Measurements from ENCODE around the gene SCNN1A. TPM values are rescaled to one million over a fixed set of nuclear protein-coding genes. Genes with fewer than 3 reads are reported as not detected.

Gene SCNN1A
- total RNA-seq, 1 experiment from 2014 or later, result 111 TPM

DNA sequence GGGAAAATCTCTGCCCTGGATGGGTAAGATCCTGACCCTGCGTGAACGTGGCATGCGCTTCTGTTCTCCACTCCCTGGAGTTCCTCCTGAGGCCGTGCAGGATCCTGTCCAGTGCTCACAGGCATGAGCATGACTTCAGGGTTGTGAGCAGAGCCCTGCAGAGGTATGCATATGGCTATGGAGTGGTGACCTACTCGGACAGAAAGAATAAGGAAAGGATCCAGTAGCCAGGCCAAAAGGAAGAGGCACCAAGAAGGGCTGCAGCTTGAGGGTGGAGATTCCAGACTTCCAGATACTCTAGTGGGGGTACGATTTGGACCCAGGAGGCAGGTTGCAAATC is 48.6 kb upstream of the SCNN1A start:
- no peak overlapping the region for H3K4me2 ChIP-seq (ENCODE audit: insufficient read depth, insufficient read length, low read length)
- no peak overlapping the region for H3K4me3 Mint-ChIP-seq
- no CpG with 5 or more reads among the region's 6 CpGs for WGBS (ENCODE audit: extremely low coverage, insufficient read length, low lambda C conversion rate)

More for the DNA sequence above, 48.6 kb upstream of the SCNN1A start:
- Histone ChIP-seq H2AFZ (ENCODE audit: low read length) (no peak overlapping the region), H3K79me2 (ENCODE audit: insufficient read depth, low read length) (no peaks in the 10 kb centered on the region), H3K4me1 (ENCODE audit: insufficient read depth, low read length) (no peaks in the 10 kb centered on the region), H2AK5ac (ENCODE audit: insufficient read length, low read length) (no peak overlapping the region), H4K91ac (ENCODE audit: insufficient read length, low read depth, low read length) (no peak overlapping the region), H3K14ac (ENCODE audit: insufficient read depth, low read length) (no peak overlapping the region), H3K9me3 (ENCODE audit: control insufficient read depth, low read depth, low read length) (no peaks in the 10 kb centered on the region), H4K5ac (ENCODE audit: insufficient read length, low read depth, low read length) (no peak overlapping the region), H2BK15ac (ENCODE audit: low read depth, low read length) (no peak overlapping the region), H2BK20ac (ENCODE audit: low read depth, low read length, poor library complexity, severe bottlenecking) (no peak overlapping the region), H3K18ac (ENCODE audit: insufficient read length, low read depth, low read length) (no peak overlapping the region), H3K79me1 (ENCODE audit: insufficient read depth, low read depth, low read length, poor library complexity, severe bottlenecking) (no peaks in the 10 kb centered on the region), H4K8ac (replicated peaks; ENCODE audit: insufficient read length, low read depth, low read length) (no peak overlapping the region), H3K56ac (ENCODE audit: insufficient read length, low read depth, low read length) (no peak overlapping the region), H3K27me3 (ENCODE audit: insufficient read depth, low read length) (no peaks in the 10 kb centered on the region), H2BK12ac (ENCODE audit: insufficient read length, low read depth, low read length) (no peak overlapping the region), H3K23me2 (ENCODE audit: insufficient read length, low read depth, low read length, poor library complexity, severe bottlenecking) (no peaks in the 10 kb centered on the region), H2BK120ac (ENCODE audit: low read depth, low read length, poor library complexity, severe bottlenecking) (no peak overlapping the region), H3K4ac (ENCODE audit: low read depth, low read length) (no peak overlapping the region), H3K23ac (ENCODE audit: insufficient read length, low read depth, low read length) (no peak overlapping the region), H3K27ac (ENCODE audit: insufficient read length, low read depth, low read length) (no peak overlapping the region), H4K20me1 (ENCODE audit: control insufficient read depth, insufficient read depth, insufficient read length) (no peaks in the 10 kb centered on the region), H3T11ph (ENCODE audit: low read length) (no peak overlapping the region), H3K9ac (ENCODE audit: extremely low read depth, insufficient read length, low read length) (no peak overlapping the region), H2BK5ac (ENCODE audit: insufficient read length, low read length) (no peak overlapping the region)
- Mint-ChIP-seq H3K27me3 (ENCODE audit: low read depth) (peaks cover 6% of the 10 kb centered on the region), H3K9me3 (no peaks in the 10 kb centered on the region), H3K4me1 (peaks cover 5% of the 10 kb centered on the region in 2 experiments), H3K36me3 (ENCODE audit: insufficient read depth in 1 of 3, low read depth in 3 of 3) (no peaks in the 10 kb centered on the region), H3K27ac (no peak overlapping the region)
- no peak for DNase-seq
- TF ChIP-seq, protein P1, sequence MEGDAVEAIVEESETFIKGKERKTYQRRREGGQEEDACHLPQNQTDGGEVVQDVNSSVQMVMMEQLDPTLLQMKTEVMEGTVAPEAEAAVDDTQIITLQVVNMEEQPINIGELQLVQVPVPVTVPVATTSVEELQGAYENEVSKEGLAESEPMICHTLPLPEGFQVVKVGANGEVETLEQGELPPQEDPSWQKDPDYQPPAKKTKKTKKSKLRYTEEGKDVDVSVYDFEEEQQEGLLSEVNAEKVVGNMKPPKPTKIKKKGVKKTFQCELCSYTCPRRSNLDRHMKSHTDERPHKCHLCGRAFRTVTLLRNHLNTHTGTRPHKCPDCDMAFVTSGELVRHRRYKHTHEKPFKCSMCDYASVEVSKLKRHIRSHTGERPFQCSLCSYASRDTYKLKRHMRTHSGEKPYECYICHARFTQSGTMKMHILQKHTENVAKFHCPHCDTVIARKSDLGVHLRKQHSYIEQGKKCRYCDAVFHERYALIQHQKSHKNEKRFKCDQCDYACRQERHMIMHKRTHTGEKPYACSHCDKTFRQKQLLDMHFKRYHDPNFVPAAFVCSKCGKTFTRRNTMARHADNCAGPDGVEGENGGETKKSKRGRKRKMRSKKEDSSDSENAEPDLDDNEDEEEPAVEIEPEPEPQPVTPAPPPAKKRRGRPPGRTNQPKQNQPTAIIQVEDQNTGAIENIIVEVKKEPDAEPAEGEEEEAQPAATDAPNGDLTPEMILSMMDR (conservative IDR thresholded peaks at IDR 0.05), result no peak

Measured in H9 (cell line).